Duodenal mucosa (tissue), 2 donors: ENCODE measurements around the gene TRNAU1AP.
"Not testable (repeated sequence)": the region's sequence is repeated elsewhere in the genome, so short reads cannot be mapped to it uniquely, and the experiment has no call there.

Source experiments
- H3K27ac ChIP-seq: one replicate; pipeline ENCODE4 v1.7.0; 2013; ENCODE audit warnings: low read depth, low read length
- H3K27me3 ChIP-seq, 2 donors: one replicate each; pipeline ENCODE4 v1.7.0; 2013; ENCODE audit warnings: low read length in 2 of 2, control low read depth in 1 of 2; ENCODE audit not compliant: insufficient read depth in 2 of 2, control insufficient read depth in 1 of 2
- H3K36me3 ChIP-seq, 2 donors: one replicate each; pipeline ENCODE4 v1.7.0; 2013; ENCODE audit warnings: low read length in 2 of 2, control low read depth in 1 of 2; ENCODE audit not compliant: insufficient read depth in 2 of 2, control insufficient read depth in 1 of 2
- H3K4me1 ChIP-seq, 2 donors: one replicate each; pipeline ENCODE4 v1.7.0; 2013; ENCODE audit warnings: low read length in 2 of 2, control low read depth in 1 of 2; ENCODE audit not compliant: insufficient read depth in 2 of 2, control insufficient read depth in 1 of 2
- H3K4me3 ChIP-seq, 2 donors: one replicate each; pipeline ENCODE4 v1.7.0; 2013; ENCODE audit warnings: low read length in 2 of 2, low read depth in 1 of 2
- H3K9ac ChIP-seq, 2 donors: one replicate each; pipeline ENCODE4 v1.7.0; 2013; ENCODE audit warnings: low read length in 2 of 2, low read depth in 1 of 2
- H3K9me3 ChIP-seq, 2 donors: one replicate each; pipeline ENCODE4 v1.7.0; 2013; ENCODE audit warnings: low read length in 2 of 2, control low read depth in 1 of 2; ENCODE audit not compliant: control insufficient read depth in 1 of 2

TRNAU1AP gene

DNA sequence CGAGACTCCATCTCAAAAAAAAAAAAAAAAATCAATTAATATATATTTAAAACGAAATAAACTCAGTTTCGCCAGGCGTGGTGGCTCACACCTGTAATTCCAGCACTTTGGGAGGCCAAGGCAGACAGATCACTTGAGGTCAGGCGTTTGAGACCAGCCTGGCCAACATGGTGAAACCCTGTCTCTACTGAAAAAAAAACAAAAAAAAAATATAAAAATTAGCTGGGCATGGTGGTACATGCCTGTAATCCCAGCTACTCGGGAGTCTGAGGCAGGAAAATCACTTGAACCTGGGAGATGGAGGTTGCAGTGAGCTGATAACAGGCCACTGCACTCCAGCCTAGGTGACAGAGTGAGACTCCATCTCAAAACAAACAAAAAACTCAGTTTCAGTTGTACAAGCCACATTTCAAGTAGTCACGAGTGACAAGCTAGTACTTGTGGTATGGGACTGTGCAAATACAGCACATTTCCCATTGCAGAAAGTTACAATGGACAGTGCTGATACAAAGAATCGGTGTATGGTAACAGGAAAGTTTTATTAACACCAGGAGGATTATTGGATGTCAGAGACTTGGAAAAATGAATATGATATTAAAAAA is 11.4 kb upstream of the TRNAU1AP start:
- not testable (repeated sequence) for H3K9ac ChIP-seq, H3K9me3 ChIP-seq, H3K27me3 ChIP-seq, H3K4me3 ChIP-seq, H3K27ac ChIP-seq
- Histone ChIP-seq H3K36me3 (peaks cover 5 to 18% of the 10 kb centered on the region in 2 donors), H3K4me1 (peaks cover 13 to 15% of the 10 kb centered on the region in 2 donors)

GRCh38 chr1:28545246-28545628 is 7.6 kb upstream of the TRNAU1AP start:
- no peaks in the 10 kb centered on the region for H3K27me3 ChIP-seq
- H3K4me3 ChIP-seq, result no peak overlapping the region
- no peak overlapping the region for H3K27ac ChIP-seq
- no peaks in the 10 kb centered on the region for H3K36me3 ChIP-seq
- no peak overlapping the region for H3K9ac ChIP-seq
- H3K4me1 ChIP-seq, result no peaks in the 10 kb centered on the region
- H3K9me3 ChIP-seq, result no peaks in the 10 kb centered on the region

DNA sequence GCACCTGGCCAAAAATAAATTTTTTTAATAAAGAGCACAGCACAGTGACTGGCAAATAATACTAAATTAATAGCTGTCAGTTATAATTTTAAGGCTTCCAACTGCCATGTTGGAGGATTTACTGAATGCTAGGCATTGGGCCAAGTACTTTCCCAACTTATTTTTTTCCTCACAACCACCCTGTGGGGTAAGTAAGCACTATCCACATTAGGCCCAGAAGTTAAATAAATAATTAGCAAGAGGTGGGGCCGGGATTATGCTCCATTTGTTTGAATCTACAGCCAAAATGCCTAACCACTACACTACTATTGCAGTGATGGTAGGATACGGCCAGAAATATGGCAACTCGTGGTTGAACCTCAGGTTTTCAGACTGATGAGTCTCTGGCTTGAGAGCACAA is 4.6 kb upstream of the TRNAU1AP start:
- peaks cover 0 to 4% of the 10 kb centered on the region in 2 donors for H3K4me1 ChIP-seq
- no peak overlapping the region for H3K4me3 ChIP-seq
- no peaks in the 10 kb centered on the region for H3K27me3 ChIP-seq
- no peaks in the 10 kb centered on the region for H3K9me3 ChIP-seq
- no peak overlapping the region for H3K9ac ChIP-seq
- H3K27ac ChIP-seq, result no peak overlapping the region
- H3K36me3 ChIP-seq, result no peaks in the 10 kb centered on the region

GRCh38 chr1:28551381-28551780 is 1.5 kb upstream of the TRNAU1AP start:
- no peaks in the 10 kb centered on the region for H3K9me3 ChIP-seq

GRCh38 chr1:28560886-28561285 is 8.0 kb downstream of the TRNAU1AP start:
- H3K4me1 ChIP-seq, result no peaks in the 10 kb centered on the region
- H3K27me3 ChIP-seq, result no peaks in the 10 kb centered on the region
- peaks cover 16 to 46% of the 10 kb centered on the region in 2 donors for H3K36me3 ChIP-seq
- H3K9me3 ChIP-seq, result no peaks in the 10 kb centered on the region
- no peak overlapping the region for H3K9ac ChIP-seq
- no peak overlapping the region for H3K4me3 ChIP-seq
- no peak overlapping the region for H3K27ac ChIP-seq

More at GRCh38 chr1:28551381-28551780, 1.5 kb upstream of the TRNAU1AP start:
- Histone ChIP-seq H3K9ac (no peak overlapping the region), H3K27me3 (no peaks in the 10 kb centered on the region), H3K4me1 (peaks cover 0 to 10% of the 10 kb centered on the region in 2 donors), H3K27ac (no peak overlapping the region), H3K36me3 (no peaks in the 10 kb centered on the region), H3K4me3 (no peak overlapping the region)

DNA sequence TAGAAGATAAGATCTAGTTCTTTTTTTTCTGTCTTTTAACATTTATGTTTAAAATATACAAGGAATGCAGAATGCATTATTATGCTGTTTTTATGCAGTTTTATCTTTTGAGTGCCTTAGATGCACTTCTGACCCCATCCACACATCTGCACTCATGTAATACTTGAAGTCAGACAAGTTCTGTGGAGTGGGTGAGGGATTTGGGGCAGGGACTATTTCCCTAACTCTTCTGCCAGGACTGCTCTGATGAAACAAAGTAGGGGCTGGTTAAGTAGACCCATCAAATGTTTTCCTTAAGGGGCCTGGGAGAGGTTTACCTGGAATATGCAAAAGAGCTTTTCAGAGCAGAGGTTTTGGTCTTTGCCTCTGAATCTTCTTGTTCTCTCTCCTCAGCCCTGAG is 11.4 kb downstream of the TRNAU1AP start:
- no peaks in the 10 kb centered on the region for H3K9me3 ChIP-seq
- H3K27me3 ChIP-seq, result no peaks in the 10 kb centered on the region
- H3K36me3 ChIP-seq, result peaks cover 24 to 64% of the 10 kb centered on the region in 2 donors
- H3K9ac ChIP-seq, result no peak overlapping the region
- H3K4me1 ChIP-seq, result no peaks in the 10 kb centered on the region
- no peak overlapping the region for H3K4me3 ChIP-seq
- no peak overlapping the region for H3K27ac ChIP-seq

DNA sequence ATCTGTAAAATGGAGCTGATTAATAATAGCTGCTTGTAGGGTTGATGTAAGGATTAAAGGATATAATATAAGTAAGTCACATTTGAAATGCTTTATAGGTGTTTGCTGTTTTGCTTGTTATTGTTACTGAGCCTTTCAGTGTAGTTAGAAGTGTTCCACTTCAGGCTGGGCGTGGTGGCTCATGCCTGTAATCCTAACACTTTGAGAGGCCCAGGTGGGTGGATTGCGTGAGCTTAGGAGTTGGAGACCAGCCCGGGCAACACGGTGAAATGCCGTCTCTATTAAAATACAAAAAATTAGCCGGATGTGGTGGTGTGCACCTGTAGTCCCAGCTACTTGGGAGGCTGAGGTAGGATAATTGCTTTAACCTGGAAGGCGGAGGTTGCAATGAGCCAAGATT is 12.2 kb downstream of the TRNAU1AP start:
- Histone ChIP-seq H3K9me3 (no peaks in the 10 kb centered on the region), H3K4me1 (no peaks in the 10 kb centered on the region), H3K4me3 (no peak overlapping the region), H3K9ac (no peak overlapping the region), H3K36me3 (peaks cover 24 to 59% of the 10 kb centered on the region in 2 donors), H3K27me3 (no peaks in the 10 kb centered on the region), H3K27ac (no peak overlapping the region)

GRCh38 chr1:28565726-28566125 is 12.8 kb downstream of the TRNAU1AP start:
- Histone ChIP-seq H3K4me1 (no peaks in the 10 kb centered on the region), H3K9me3 (no peaks in the 10 kb centered on the region), H3K9ac (no peak overlapping the region), H3K36me3 (peaks cover 22 to 59% of the 10 kb centered on the region in 2 donors), H3K27ac (no peak overlapping the region), H3K4me3 (no peak overlapping the region), H3K27me3 (no peaks in the 10 kb centered on the region)

DNA sequence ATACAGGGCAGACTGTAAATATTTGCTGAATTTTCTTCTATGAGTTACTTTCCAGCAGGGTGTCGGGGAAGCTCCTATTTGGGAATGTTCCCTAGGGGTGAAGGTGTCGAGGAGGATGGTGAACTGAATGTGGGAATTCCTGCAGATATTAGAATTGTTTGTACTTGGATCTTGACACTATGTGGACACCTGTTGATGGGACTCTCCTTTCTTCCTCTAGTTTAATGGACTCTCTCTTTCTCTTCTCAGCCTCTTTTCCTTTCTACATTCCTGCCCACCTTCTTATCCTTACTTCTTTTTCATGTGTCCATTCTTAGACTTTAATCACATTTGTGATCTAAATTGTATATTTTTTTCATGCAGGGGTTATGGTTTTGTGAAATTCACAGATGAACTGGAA is 14.0 kb downstream of the TRNAU1AP start:
- Histone ChIP-seq H3K9ac (no peak overlapping the region), H3K9me3 (no peaks in the 10 kb centered on the region), H3K36me3 (peaks cover 19 to 57% of the 10 kb centered on the region in 2 donors), H3K4me1 (no peaks in the 10 kb centered on the region), H3K4me3 (no peak overlapping the region), H3K27me3 (no peaks in the 10 kb centered on the region), H3K27ac (no peak overlapping the region)

DNA sequence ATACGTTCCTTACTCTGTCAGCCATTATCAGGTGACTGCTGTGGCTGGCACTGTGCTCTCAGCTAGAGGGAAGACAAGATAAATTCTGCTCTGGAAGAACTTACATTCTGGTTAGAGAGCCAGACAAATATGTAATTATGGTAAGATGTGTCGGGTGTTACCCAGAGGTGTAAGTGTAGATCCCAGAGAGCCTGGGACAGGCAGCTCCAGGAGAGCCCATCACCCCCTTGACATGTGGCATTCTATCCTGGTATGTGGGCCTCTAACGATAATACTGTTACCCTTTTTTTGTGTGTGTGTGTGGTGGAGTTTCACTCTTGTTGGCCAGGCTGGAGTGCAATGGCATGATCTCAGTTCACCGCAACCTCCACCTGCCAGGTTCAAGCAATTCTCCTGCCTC is 19.0 kb downstream of the TRNAU1AP start:
- H3K9me3 ChIP-seq, result no peaks in the 10 kb centered on the region
- no peak overlapping the region for H3K27ac ChIP-seq
- H3K36me3 ChIP-seq, result peaks cover 12 to 44% of the 10 kb centered on the region in 2 donors
- no peaks in the 10 kb centered on the region for H3K27me3 ChIP-seq
- H3K4me3 ChIP-seq, result no peak overlapping the region
- no peaks in the 10 kb centered on the region for H3K4me1 ChIP-seq
- H3K9ac ChIP-seq, result no peak overlapping the region

- H3K36me3 ChIP-seq, result peaks cover 14 to 46% of the 10 kb centered on the region in 2 donors
- H3K27ac ChIP-seq, result not testable (repeated sequence)
Observed at GRCh38 chr1:28572891-28573290, 20.0 kb downstream of the TRNAU1AP start.

More at GRCh38 chr1:28572891-28573290, 20.0 kb downstream of the TRNAU1AP start:
- not testable (repeated sequence) for H3K4me1 ChIP-seq, H3K4me3 ChIP-seq, H3K9ac ChIP-seq, H3K27me3 ChIP-seq, H3K9me3 ChIP-seq
